Common myeloid progenitor, CD34-positive (primary cell): ENCODE data around the gene HMGA1.

Experiments
- CTCF ChIA-PET: fragments of 350-600 bp; sonication (Branson Sonifier 250); formaldehyde crosslinking; loops from one replicate; lab custom pipeline; 2021; ENCODE audit warnings: antibody characterized with exemption; lab: Charles Lee
- POLR2A ChIA-PET: fragments of 350-600 bp; sonication (Branson Sonifier 250); formaldehyde crosslinking; loops from one replicate; lab custom pipeline; 2021; ENCODE audit warnings: antibody characterized with exemption; lab: Charles Lee
- DNase-seq, 3 donors: peaks; one replicate each; pipeline versions ENCODE4 v3.0.0 to v3.0.0-alpha.2; 2013
- H3K27ac ChIP-seq, 2 experiments: 1 replicate in 1 of 2; 2 replicates in 1 of 2; pipeline ENCODE4 v1.7.0; 2013; ENCODE audit warnings: inconsistent platforms in 2 of 2, low read length in 2 of 2, mild to moderate bottlenecking in 2 of 2, low read depth in 1 of 2, moderate library complexity in 1 of 2; ENCODE audit not compliant: severe bottlenecking in 2 of 2, insufficient read depth in 1 of 2, poor library complexity in 1 of 2
- H3K27me3 ChIP-seq, 5 experiments: replicated peaks in 2 of 5; 1 replicate in 3 of 5; 2 replicates in 2 of 5; pipeline versions ENCODE4 v1.6.1 to v1.7.0; 2013; ENCODE audit warnings: low read length in 4 of 5, mild to moderate bottlenecking in 2 of 5, moderate library complexity in 2 of 5, inconsistent platforms in 1 of 5; ENCODE audit not compliant: insufficient read depth in 5 of 5, control insufficient read depth in 4 of 5
- H3K36me3 ChIP-seq, 4 experiments: 1 replicate in 2 of 4; 2 replicates in 2 of 4; pipeline versions ENCODE4 v1.6.1 to v1.7.0; 2013; ENCODE audit warnings: low read length in 3 of 4, control low read depth in 1 of 4, mild to moderate bottlenecking in 1 of 4; ENCODE audit not compliant: control insufficient read depth in 4 of 4, insufficient read depth in 4 of 4
- H3K4me1 ChIP-seq, 4 experiments: 1 replicate in 3 of 4; 2 replicates in 1 of 4; pipeline versions ENCODE4 v1.6.1 to v1.7.1; 2013; ENCODE audit warnings: low read length in 3 of 4, mild to moderate bottlenecking in 3 of 4, control low read depth in 1 of 4, inconsistent platforms in 1 of 4, moderate library complexity in 1 of 4; ENCODE audit not compliant: control insufficient read depth in 4 of 4, insufficient read depth in 4 of 4; ENCODE audit errors: control extremely low read depth in 1 of 4
- H3K4me3 ChIP-seq, 7 experiments: 1 replicate in 4 of 7; 2 replicates in 3 of 7; pipeline versions ENCODE4 v1.5.1 to v1.7.0; 2013; ENCODE audit warnings: mild to moderate bottlenecking in 7 of 7, low read length in 6 of 7, moderate library complexity in 6 of 7, inconsistent platforms in 2 of 7, low read depth in 2 of 7, control low read depth in 1 of 7; ENCODE audit not compliant: insufficient read depth in 4 of 7, control insufficient read depth in 1 of 7; ENCODE audit errors: extremely low read depth in 1 of 7
- H3K9me3 ChIP-seq, 5 experiments: 1 replicate in 4 of 5; 2 replicates in 1 of 5; pipeline versions ENCODE4 v1.6.1 to v1.7.1; 2013; ENCODE audit warnings: low read length in 4 of 5, mild to moderate bottlenecking in 2 of 5, inconsistent platforms in 1 of 5, low read depth in 1 of 5, moderate library complexity in 1 of 5; ENCODE audit not compliant: control insufficient read depth in 4 of 5, insufficient read depth in 2 of 5; ENCODE audit errors: control extremely low read depth in 1 of 5
- WGBS: methylation state at CpG from one replicate; pipeline ENCODE4 v1.1.5; 2013; ENCODE audit not compliant: insufficient coverage; 5-methylcytosine and 5-hydroxymethylcytosine counted together

HMGA1 gene

DNA sequence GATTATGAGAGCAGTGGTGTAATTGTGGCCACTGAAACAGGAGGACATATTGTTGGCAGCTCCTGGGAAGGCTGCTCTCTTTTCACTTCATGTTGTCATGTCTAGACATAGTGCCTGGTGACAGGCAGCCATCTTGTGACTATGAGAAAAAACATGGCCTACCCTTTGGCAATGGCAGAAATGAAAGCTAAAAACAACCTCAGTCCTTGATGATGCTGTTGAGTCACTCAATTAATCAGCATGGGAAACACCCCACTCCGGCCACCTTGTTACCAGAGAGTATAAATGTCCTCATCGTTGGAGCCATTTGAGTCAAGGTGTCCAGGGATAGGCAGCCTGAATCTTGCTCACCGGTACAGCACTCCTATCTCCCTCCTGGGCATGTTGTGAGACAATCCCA, 31.2 kb upstream of the HMGA1 start:
- 100% methylated on average over 3 of the region's 3 CpGs for WGBS
- H3K27me3 ChIP-seq = peaks cover 0 to 2% (median 0%) of the 10 kb centered on the region in 5 experiments
- CTCF ChIA-PET = interaction anchor here (1.2 to 1.9 kb wide), 4 partner anchors 9 to 39 kb away, joined by 3 to 10 read pairs (median 5); no protein-coding TSS in a partner anchor

DNA sequence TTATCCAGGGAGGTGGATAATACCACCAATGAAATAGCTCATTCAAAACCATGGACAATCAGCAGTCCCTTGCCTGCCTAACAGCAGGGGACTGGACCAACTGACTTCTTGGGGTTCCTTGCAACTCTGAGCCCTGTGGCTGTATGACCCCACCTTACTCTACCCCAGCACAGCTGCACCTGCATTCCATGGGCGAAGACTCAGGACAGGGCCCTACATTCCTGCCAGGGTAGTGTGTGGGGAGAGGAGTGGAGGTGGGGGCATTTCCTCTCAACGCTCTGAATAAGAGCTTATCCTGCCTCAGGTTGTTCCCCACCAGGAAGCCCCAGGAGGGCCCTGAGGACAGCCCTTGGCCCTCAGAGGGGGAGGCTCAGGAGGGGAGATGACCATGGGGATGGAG, 30.8 kb upstream of the HMGA1 start:
- peaks cover 0 to 6% (median 0%) of the 10 kb centered on the region in 5 experiments for H3K9me3 ChIP-seq
- no peak overlapping the region for H3K4me3 ChIP-seq
- H3K27ac ChIP-seq = no peak overlapping the region
- no peaks in the 10 kb centered on the region for H3K4me1 ChIP-seq
- peaks cover 0 to 2% (median 0%) of the 10 kb centered on the region in 5 experiments for H3K27me3 ChIP-seq
- no CpG with 5 or more reads among the region's 2 CpGs for WGBS
- H3K36me3 ChIP-seq = no peaks in the 10 kb centered on the region
- ChIA-PET CTCF (interaction anchor here (1.5 to 2.0 kb wide), 4 partner anchors 9 to 18 kb away, joined by 3 to 10 read pairs (median 7); no protein-coding TSS in a partner anchor), POLR2A (interaction anchor here (0.6 kb wide), 1 partner anchor 216 kb away, joined by 4 read pairs; no protein-coding TSS in a partner anchor)
- DNase-seq = no peak

More for the DNA sequence above, 31.2 kb upstream of the HMGA1 start:
- POLR2A ChIA-PET = interaction anchor here (0.6 kb wide), 1 partner anchor 39 kb away, joined by 3 read pairs; no protein-coding TSS in a partner anchor
- no peak overlapping the region for H3K4me3 ChIP-seq
- no peaks in the 10 kb centered on the region for H3K4me1 ChIP-seq
- DNase-seq = no peak
- no peak overlapping the region for H3K27ac ChIP-seq
- peaks cover 0 to 6% (median 0%) of the 10 kb centered on the region in 5 experiments for H3K9me3 ChIP-seq
- no peaks in the 10 kb centered on the region for H3K36me3 ChIP-seq

DNA sequence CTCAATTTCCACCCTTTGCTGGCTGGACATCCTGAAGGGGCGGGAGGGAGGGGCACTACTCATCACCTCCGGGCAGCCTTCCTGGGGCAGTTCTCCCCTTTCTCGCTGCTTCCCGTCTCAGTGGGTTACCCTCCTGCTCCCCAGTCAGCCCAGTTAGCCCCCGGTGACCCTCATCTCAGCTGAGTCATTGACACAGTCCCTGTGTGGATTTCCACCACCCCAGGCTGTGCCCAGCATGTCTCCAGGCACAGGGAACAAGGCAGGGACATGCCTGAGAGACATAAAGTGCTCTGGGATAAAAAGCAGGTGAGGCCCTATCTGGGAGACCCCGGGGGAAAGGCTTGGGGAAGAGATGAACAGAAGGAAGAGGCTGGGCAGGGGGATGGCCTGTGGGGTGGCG, 29.9 kb upstream of the HMGA1 start:
- H3K4me1 ChIP-seq = no peaks in the 10 kb centered on the region
- ChIA-PET CTCF (interaction anchor here (1.1 to 2.0 kb wide), 5 partner anchors 10 to 42 kb away, joined by 3 to 8 read pairs (median 3); partner anchors contain the start of gene SMIM29), POLR2A (no interaction called here)
- no peak for DNase-seq
- H3K9me3 ChIP-seq = peaks cover 0 to 6% (median 0%) of the 10 kb centered on the region in 5 experiments
- WGBS = 94% methylated on average over 7 of the region's 7 CpGs
- H3K4me3 ChIP-seq = no peak overlapping the region
- no peaks in the 10 kb centered on the region for H3K36me3 ChIP-seq
- peaks cover 0 to 2% (median 0%) of the 10 kb centered on the region in 5 experiments for H3K27me3 ChIP-seq
- no peak overlapping the region for H3K27ac ChIP-seq

DNA sequence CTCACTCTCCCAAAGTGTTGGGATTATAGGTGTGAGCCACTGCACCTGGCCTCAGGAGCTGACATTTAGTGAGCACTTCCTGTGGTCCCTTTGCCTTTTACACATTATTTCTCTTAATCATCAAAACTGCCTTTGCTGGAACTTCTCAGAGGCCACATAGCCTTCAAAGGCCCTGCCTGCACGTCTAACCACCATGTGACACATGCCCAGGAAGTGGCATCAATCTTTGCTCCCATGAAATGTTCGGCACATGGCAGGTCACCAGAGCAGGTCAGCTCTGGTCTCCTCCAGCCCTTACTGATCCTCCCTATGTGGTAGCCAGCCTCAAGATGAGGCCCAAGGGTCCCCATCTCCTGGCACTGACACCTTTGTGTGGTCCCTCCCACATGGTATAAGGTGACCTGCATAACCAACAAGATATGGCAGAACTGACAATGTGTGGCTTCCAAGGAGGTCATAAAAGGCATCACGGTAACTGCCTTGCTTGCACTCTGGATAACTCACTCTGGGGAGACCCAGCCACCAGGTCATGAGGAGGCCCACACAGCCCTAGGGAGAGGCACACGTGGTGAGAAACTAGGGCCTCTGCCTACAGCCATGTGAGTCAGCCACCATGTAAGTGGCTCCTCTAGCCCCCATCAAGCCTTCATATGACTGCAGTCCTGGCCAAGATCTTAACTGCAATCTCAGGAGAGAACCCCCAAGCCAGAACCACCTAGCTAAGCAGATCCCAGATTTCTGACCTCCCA, 28.8 kb upstream of the HMGA1 start:
- Histone ChIP-seq H3K9me3 (no peaks in the 10 kb centered on the region), H3K36me3 (no peaks in the 10 kb centered on the region), H3K4me1 (no peaks in the 10 kb centered on the region), H3K4me3 (no peak overlapping the region), H3K27ac (no peak overlapping the region), H3K27me3 (peaks cover 0 to 2% (median 0%) of the 10 kb centered on the region in 5 experiments)
- ChIA-PET POLR2A (no interaction called here), CTCF (interaction anchor here (1.1 to 2.0 kb wide), 3 partner anchors 11 to 41 kb away, joined by 3 to 8 read pairs (median 3); partner anchors contain the start of gene SMIM29)
- DNase-seq = no peak
- WGBS = 88% methylated on average over 3 of the region's 4 CpGs

DNA sequence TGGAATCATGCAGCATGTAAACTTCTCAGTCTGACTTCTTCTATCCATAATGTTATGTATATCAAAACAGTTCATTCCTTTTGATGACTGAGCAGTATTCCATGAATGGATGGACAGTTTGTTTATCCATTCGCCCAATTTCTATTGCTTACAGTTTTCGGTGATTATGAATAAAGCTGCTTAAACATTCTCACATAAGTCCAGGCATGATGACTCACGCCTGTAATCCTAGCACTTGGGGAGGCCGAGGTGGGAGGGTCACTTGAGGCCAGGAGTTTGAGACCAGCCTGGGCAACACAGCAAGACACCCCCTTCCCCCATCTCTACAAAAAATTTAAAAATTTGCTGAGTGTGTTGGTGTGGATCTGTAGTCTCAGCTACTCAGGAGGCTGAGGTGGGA, 22.9 kb upstream of the HMGA1 start:
- Histone ChIP-seq H3K4me3 (no peak overlapping the region), H3K27ac (no peak overlapping the region), H3K27me3 (no peaks in the 10 kb centered on the region), H3K9me3 (no peaks in the 10 kb centered on the region), H3K36me3 (no peaks in the 10 kb centered on the region), H3K4me1 (no peaks in the 10 kb centered on the region)
- ChIA-PET CTCF (interaction anchor here (1.0 kb wide), 1 partner anchor 18 kb away, joined by 3 read pairs; no protein-coding TSS in a partner anchor), POLR2A (no interaction called here)
- DNase-seq = no peak
- WGBS = 80% methylated on average over 1 of the region's 4 CpGs

DNA sequence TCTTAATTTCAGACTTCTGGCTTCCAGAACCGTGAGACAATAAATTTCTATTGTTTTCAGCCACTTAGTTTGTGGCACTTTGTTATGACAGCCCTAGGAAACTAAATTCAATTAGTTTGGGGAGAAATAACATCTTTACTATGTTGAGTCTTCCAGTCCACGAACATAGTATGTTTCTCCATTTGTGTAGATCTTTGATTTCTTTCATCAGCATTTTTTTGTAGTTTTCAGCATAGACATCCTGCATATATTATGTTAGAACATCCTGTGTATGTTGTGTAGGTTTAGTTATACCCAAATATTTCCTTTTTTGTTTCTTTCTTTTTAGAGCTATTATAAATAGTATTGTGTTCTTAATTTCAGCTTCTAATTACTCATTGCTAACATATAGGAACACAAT, 18.0 kb upstream of the HMGA1 start:
- 71% methylated on average over 1 of the region's 2 CpGs for WGBS
- H3K27me3 ChIP-seq = no peaks in the 10 kb centered on the region
- CTCF ChIA-PET = interaction anchor here (1.0 to 2.4 kb wide), 3 partner anchors 10 to 21 kb away, joined by 3 to 6 read pairs (median 3); no protein-coding TSS in a partner anchor
- no peaks in the 10 kb centered on the region for H3K9me3 ChIP-seq
- no peak for DNase-seq
- no peaks in the 10 kb centered on the region for H3K36me3 ChIP-seq
- H3K27ac ChIP-seq = no peak overlapping the region
- POLR2A ChIA-PET = no interaction called here
- no peak overlapping the region for H3K4me3 ChIP-seq
- H3K4me1 ChIP-seq = peaks cover 0 to 6% (median 6%) of the 10 kb centered on the region in 4 experiments
